Sigmoid colon (tissue), 4 donors: ENCODE results near the gene NCAPG2.
A peak's percentile ranks its signal among the peaks of the same experiment; 100 is the strongest.

ENCODE experiments used
- CTCF ChIP-seq, 4 experiments: fragments of 450-650 bp in 3 of 4; fragments of 200-600 bp in 1 of 4; IDR thresholded peaks; one replicate each; pipeline ENCODE4 v1.5.1; 2016 to 2019; ENCODE audit warnings: antibody characterized with exemption in 4 of 4, mild to moderate bottlenecking in 3 of 4, moderate library complexity in 2 of 4
- POLR2A ChIP-seq, 2 donors: fragments of 450-650 bp; IDR thresholded peaks; one replicate each; pipeline ENCODE4 v1.6.1; 2016; ENCODE audit warnings: antibody characterized with exemption in 2 of 2, mild to moderate bottlenecking in 2 of 2, moderate library complexity in 2 of 2
- POLR2AphosphoS5 ChIP-seq, 4 donors: sonication (generic); formaldehyde crosslinking; IDR thresholded peaks; one replicate each; pipeline ENCODE4 v1.6.1; 2017; ENCODE audit warnings: antibody characterized with exemption in 4 of 4

- TF ChIP-seq POLR2A (IDR thresholded peaks at IDR 0.05) (no peak), CTCF (IDR thresholded peaks at IDR 0.05) (peak in 3 of 4 experiments; percentile 11 to 21 (median 16)), POLR2AphosphoS5 (IDR thresholded peaks at IDR 0.05) (no peak)
These were observed 57.7 kb downstream of the NCAPG2 start for GRCh38 chr7:158646766-158647474.
